HCT116 (cell line): ENCODE measurements around the gene C5orf58. TPM values are rescaled to one million over a fixed set of nuclear protein-coding genes. Genes with fewer than 3 reads are reported as not detected.

Source experiments
- ATAC-seq: fragments of 200-7000 bp; cut with Tn5 transposase; 2 replicates; pipeline ENCODE4 v1.9.1; 2020; ENCODE audit warnings: mild to moderate bottlenecking, moderate library complexity
- BruUV-seq: library from RNA; stranded (reverse); fragments of 400-500 nt; replicated peaks from 2 replicates; lab custom pipeline; 2021; lab: Mats Ljungman, UMichigan
- CTCF ChIA-PET: fragments of 300-600 bp; sonication (Branson Sonifier 250); formaldehyde crosslinking; loops from one replicate; lab custom pipeline; 2021; ENCODE audit warnings: antibody characterized with exemption; lab: Charles Lee
- POLR2A ChIA-PET: fragments of 300-600, 350-600 bp; sonication (Branson Sonifier 250); formaldehyde crosslinking; loops from one replicate; lab custom pipeline; 2021; ENCODE audit warnings: antibody characterized with exemption; lab: Charles Lee
- RAD21 ChIA-PET, 2 experiments: fragments of 300-600 bp; sonication (Branson Sonifier 250); formaldehyde crosslinking; loops; one replicate each; lab custom pipeline; 2023; ENCODE audit warnings: low total read pairs in 2 of 2; ENCODE audit not compliant: uncharacterized antibody in 2 of 2, unreplicated experiment in 2 of 2, low non-redundant PET in 1 of 2; lab: Charles Lee
- DNase-seq: peaks from one replicate; pipeline ENCODE4 v3.0.0-alpha.2; 2010; ENCODE audit warnings: low read depth, low spot score
- H2AFZ ChIP-seq: fragments of 200-600 bp; shearing (Covaris generic), sonication (generic); 2 replicates; pipeline ENCODE4 v1.6.1; 2017; ENCODE audit warnings: low read depth, mixed run types, mixed read lengths, antibody characterized with exemption, low read length; ENCODE audit not compliant: poor library complexity, severe bottlenecking
- H3K27ac ChIP-seq: 2 replicates; pipeline ENCODE4 v1.5.1; 2012; ENCODE audit warnings: low read depth, low read length
- H3K27me3 ChIP-seq: fragments of 200-600 bp; sonication (generic); 2 replicates; pipeline ENCODE4 v1.6.1; 2016; ENCODE audit warnings: mixed run types, low read length, mixed read lengths; ENCODE audit not compliant: insufficient read depth
- H3K36me3 ChIP-seq, 2 experiments: fragments of 200-500 bp in 1 of 2; fragments of 200-600 bp in 1 of 2; sonication (Bioruptor generic) in 1 of 2; sonication (generic) in 1 of 2; 2 replicates each; pipeline versions ENCODE4 v1.5.1 to v1.6.1; 2014 to 2016; ENCODE audit warnings: low read length in 2 of 2, inconsistent platforms in 1 of 2, mixed read lengths in 1 of 2, mixed run types in 1 of 2; ENCODE audit not compliant: insufficient read depth in 2 of 2, control insufficient read depth in 1 of 2
- H3K4me1 ChIP-seq, 2 experiments: fragments of 200-600 bp in 1 of 2; sonication (generic) in 1 of 2; 2 replicates each; pipeline versions ENCODE4 v1.5.1 to v1.6.1; 2012 to 2017; ENCODE audit warnings: low read length in 2 of 2, inconsistent platforms in 1 of 2, mild to moderate bottlenecking in 1 of 2, mixed read lengths in 1 of 2, mixed run types in 1 of 2, moderate library complexity in 1 of 2; ENCODE audit not compliant: insufficient read depth in 2 of 2, control insufficient read depth in 1 of 2
- H3K4me2 ChIP-seq: fragments of 200-600 bp; sonication (generic); 2 replicates; pipeline ENCODE4 v1.6.1; 2017; ENCODE audit warnings: mixed run types, low read length, mixed read lengths
- H3K4me3 ChIP-seq, 2 experiments: fragments of 200-600 bp in 1 of 2; sonication (generic) in 1 of 2; replicated peaks in 1 of 2; 2 replicates each; pipeline ENCODE4 v1.5.1; 2011 to 2016; ENCODE audit warnings: low read length in 2 of 2, control low read depth in 1 of 2, low read depth in 1 of 2, mild to moderate bottlenecking in 1 of 2, mixed read lengths in 1 of 2, mixed run types in 1 of 2
- H3K79me2 ChIP-seq: fragments of 200-600 bp; sonication (generic); 2 replicates; pipeline ENCODE4 v1.6.1; 2017; ENCODE audit warnings: mild to moderate bottlenecking, mixed run types, low read length, moderate library complexity, mixed read lengths; ENCODE audit not compliant: insufficient read depth
- H3K9ac ChIP-seq: fragments of 200-600 bp; sonication (generic); 2 replicates; pipeline ENCODE4 v1.6.1; 2016; ENCODE audit warnings: low read length, mixed read lengths
- H3K9me2 ChIP-seq: fragments of 200-600 bp; sonication (generic), shearing (Covaris generic); 2 replicates; pipeline ENCODE4 v1.6.1; 2017; ENCODE audit warnings: mixed run types, mild to moderate bottlenecking, moderate library complexity; ENCODE audit not compliant: insufficient read depth
- H3K9me3 ChIP-seq, 2 experiments: fragments of 200-500 bp in 1 of 2; fragments of 200-600 bp in 1 of 2; sonication (Bioruptor generic) in 1 of 2; sonication (generic) in 1 of 2; 2 replicates each; pipeline ENCODE4 v1.6.1; 2014 to 2017; ENCODE audit warnings: low read length in 2 of 2, mixed read lengths in 2 of 2, inconsistent platforms in 1 of 2, low read depth in 1 of 2, mild to moderate bottlenecking in 1 of 2, mixed run types in 1 of 2, moderate library complexity in 1 of 2; ENCODE audit not compliant: control insufficient read depth in 1 of 2, insufficient read depth in 1 of 2
- H4K20me1 ChIP-seq: fragments of 200-600 bp; sonication (generic), shearing (Covaris generic); 2 replicates; pipeline ENCODE4 v1.6.1; 2017; ENCODE audit warnings: mixed run types, mild to moderate bottlenecking, moderate library complexity; ENCODE audit not compliant: insufficient read depth
- CBX3 ChIP-seq: IDR thresholded peaks from 2 replicates; pipeline ENCODE4 v1.6.1; 2012; ENCODE audit warnings: low read depth
- EZH2 ChIP-seq: fragments of 200-600 bp; sonication (generic); IDR thresholded peaks from 2 replicates; pipeline ENCODE4 v1.6.1; 2017; ENCODE audit warnings: antibody characterized with exemption, mixed run types
- EZH2phosphoT487 ChIP-seq: fragments of 200-600 bp; IDR thresholded peaks from 2 replicates; pipeline ENCODE4 v1.6.1; 2018; ENCODE audit warnings: antibody characterized with exemption, borderline replicate concordance
- FOSL1 ChIP-seq: IDR thresholded peaks from 2 replicates; pipeline ENCODE4 v1.6.1; 2012; ENCODE audit warnings: low read depth
- JUND ChIP-seq: IDR thresholded peaks from 2 replicates; pipeline ENCODE4 v1.6.1; 2012
- POLR2A ChIP-seq: IDR thresholded peaks from 2 replicates; pipeline ENCODE4 v1.7.0; 2011; ENCODE audit warnings: borderline replicate concordance; ENCODE audit not compliant: insufficient read depth, insufficient read length; ENCODE audit errors: extremely low read depth
- POLR2AphosphoS5 ChIP-seq: IDR thresholded peaks from 2 replicates; pipeline ENCODE4 v1.6.1; 2011; ENCODE audit warnings: mild to moderate bottlenecking, low read depth, low read length, moderate library complexity
- RAD21 ChIP-seq: IDR thresholded peaks from 2 replicates; pipeline ENCODE4 v1.6.1; 2012; ENCODE audit warnings: low read depth, mild to moderate bottlenecking
- SP1 ChIP-seq: IDR thresholded peaks from 2 replicates; pipeline ENCODE4 v1.6.1; 2012; ENCODE audit warnings: low read depth
- TCF7L2 ChIP-seq: IDR thresholded peaks from 2 replicates; pipeline ENCODE4 v1.7.0; 2011; ENCODE audit warnings: borderline replicate concordance, inconsistent platforms; ENCODE audit not compliant: insufficient read depth, insufficient read length; ENCODE audit errors: extremely low read depth
- YY1 ChIP-seq: IDR thresholded peaks from 2 replicates; pipeline ENCODE4 v1.6.1; 2011; ENCODE audit warnings: low read length, low read depth, moderate library complexity, mild to moderate bottlenecking; ENCODE audit not compliant: insufficient replicate concordance; ENCODE audit errors: extremely low read depth
- ZFX ChIP-seq: fragments of 450-650 bp; IDR thresholded peaks from 2 replicates; pipeline ENCODE4 v1.6.1; 2017
- ZNF274 ChIP-seq: fragments of 200-500 bp; sonication (Bioruptor generic); IDR thresholded peaks from 2 replicates; pipeline ENCODE4 v1.6.1; 2014; ENCODE audit warnings: mild to moderate bottlenecking, low read depth, low read length, inconsistent platforms
- intact Hi-C: fragments of 100-400 bp; cut with micrococcal nuclease; formaldehyde crosslinking; loops from 2 replicates; pipeline ENCODE4 v1.10.0; 2022
- total RNA-seq: library from RNA; stranded (reverse); gene quantifications from one replicate; pipeline ENCODE4 v1.2.1, GENCODE V29; 2021; ENCODE audit not compliant: unreplicated experiment
- TF ChIP-seq, protein P1 (sequence below), 3 experiments: fragments of 200-600 bp in 1 of 3; sonication (generic) in 1 of 3; IDR thresholded peaks in 2 of 3; conservative IDR thresholded peaks in 1 of 3; 2 replicates each; pipeline ENCODE4 v1.5.1; 2012 to 2017; ENCODE audit warnings: low read depth in 2 of 3, low read length in 2 of 3, antibody characterized with exemption in 1 of 3, borderline replicate concordance in 1 of 3, control low read depth in 1 of 3, mild to moderate bottlenecking in 1 of 3, mixed read lengths in 1 of 3, mixed run types in 1 of 3, moderate library complexity in 1 of 3; ENCODE audit not compliant: insufficient read depth in 1 of 3
- TF ChIP-seq, protein P2 (sequence below): IDR thresholded peaks from 2 replicates; pipeline ENCODE4 v1.6.1; 2012
- TF ChIP-seq, protein P3 (sequence below): IDR thresholded peaks from 2 replicates; pipeline ENCODE4 v1.6.1; 2012; ENCODE audit warnings: low read depth

C5orf58 gene
- total RNA-seq, 1 experiment from 2014 or later, result not detected

DNA sequence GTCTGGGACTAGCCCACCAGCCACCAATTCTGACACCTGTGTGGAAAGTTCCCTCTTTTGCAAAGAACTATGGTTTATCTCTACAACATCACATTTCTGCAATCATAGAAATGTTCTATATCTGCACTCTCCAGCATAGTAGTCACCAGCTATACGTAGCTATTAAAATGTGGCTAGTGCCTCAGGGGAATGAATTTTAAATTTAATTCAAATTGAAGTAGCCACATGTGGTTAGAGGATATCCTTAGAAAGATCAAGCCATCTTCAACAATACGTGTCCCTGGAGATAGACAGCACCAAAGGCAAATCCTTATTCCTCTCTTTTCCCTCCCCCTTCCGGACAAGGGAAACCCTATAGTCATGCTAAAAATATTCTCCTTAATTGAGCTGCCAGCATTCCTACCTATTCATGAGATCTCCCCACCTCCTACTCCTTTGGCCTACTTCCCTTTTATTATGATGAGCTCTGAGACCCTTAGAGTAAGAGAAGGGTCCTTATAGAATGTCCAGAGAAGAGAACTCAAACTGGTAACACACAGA lies 53.7 kb downstream of the C5orf58 start:
- ChIA-PET CTCF (no interaction called here), POLR2A (no interaction called here), RAD21 (no interaction called here)
- DNase-seq (no peak), ATAC-seq (no peak)
- TF ChIP-seq EZH2 (no peak), ZFX (no peak), SP1 (no peak), TCF7L2 (no peak), POLR2AphosphoS5 (no peak), POLR2A (no peak), RAD21 (no peak), YY1 (no peak), ZNF274 (no peak), FOSL1 (no peak), CBX3 (no peak), JUND (no peak), EZH2phosphoT487 (no peak)
- TF ChIP-seq, protein P1, sequence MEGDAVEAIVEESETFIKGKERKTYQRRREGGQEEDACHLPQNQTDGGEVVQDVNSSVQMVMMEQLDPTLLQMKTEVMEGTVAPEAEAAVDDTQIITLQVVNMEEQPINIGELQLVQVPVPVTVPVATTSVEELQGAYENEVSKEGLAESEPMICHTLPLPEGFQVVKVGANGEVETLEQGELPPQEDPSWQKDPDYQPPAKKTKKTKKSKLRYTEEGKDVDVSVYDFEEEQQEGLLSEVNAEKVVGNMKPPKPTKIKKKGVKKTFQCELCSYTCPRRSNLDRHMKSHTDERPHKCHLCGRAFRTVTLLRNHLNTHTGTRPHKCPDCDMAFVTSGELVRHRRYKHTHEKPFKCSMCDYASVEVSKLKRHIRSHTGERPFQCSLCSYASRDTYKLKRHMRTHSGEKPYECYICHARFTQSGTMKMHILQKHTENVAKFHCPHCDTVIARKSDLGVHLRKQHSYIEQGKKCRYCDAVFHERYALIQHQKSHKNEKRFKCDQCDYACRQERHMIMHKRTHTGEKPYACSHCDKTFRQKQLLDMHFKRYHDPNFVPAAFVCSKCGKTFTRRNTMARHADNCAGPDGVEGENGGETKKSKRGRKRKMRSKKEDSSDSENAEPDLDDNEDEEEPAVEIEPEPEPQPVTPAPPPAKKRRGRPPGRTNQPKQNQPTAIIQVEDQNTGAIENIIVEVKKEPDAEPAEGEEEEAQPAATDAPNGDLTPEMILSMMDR (IDR thresholded peaks at IDR 0.05 in 2 of 3, conservative IDR thresholded peaks at IDR 0.05 in 1 of 3; ENCODE audit: borderline replicate concordance in 1 of 3, insufficient read depth in 1 of 3, low read depth in 2 of 3, low read length in 2 of 3), result no peak
- TF ChIP-seq, protein P2, sequence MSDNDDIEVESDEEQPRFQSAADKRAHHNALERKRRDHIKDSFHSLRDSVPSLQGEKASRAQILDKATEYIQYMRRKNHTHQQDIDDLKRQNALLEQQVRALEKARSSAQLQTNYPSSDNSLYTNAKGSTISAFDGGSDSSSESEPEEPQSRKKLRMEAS, result no peak
- TF ChIP-seq, protein P3, sequence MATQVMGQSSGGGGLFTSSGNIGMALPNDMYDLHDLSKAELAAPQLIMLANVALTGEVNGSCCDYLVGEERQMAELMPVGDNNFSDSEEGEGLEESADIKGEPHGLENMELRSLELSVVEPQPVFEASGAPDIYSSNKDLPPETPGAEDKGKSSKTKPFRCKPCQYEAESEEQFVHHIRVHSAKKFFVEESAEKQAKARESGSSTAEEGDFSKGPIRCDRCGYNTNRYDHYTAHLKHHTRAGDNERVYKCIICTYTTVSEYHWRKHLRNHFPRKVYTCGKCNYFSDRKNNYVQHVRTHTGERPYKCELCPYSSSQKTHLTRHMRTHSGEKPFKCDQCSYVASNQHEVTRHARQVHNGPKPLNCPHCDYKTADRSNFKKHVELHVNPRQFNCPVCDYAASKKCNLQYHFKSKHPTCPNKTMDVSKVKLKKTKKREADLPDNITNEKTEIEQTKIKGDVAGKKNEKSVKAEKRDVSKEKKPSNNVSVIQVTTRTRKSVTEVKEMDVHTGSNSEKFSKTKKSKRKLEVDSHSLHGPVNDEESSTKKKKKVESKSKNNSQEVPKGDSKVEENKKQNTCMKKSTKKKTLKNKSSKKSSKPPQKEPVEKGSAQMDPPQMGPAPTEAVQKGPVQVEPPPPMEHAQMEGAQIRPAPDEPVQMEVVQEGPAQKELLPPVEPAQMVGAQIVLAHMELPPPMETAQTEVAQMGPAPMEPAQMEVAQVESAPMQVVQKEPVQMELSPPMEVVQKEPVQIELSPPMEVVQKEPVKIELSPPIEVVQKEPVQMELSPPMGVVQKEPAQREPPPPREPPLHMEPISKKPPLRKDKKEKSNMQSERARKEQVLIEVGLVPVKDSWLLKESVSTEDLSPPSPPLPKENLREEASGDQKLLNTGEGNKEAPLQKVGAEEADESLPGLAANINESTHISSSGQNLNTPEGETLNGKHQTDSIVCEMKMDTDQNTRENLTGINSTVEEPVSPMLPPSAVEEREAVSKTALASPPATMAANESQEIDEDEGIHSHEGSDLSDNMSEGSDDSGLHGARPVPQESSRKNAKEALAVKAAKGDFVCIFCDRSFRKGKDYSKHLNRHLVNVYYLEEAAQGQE, result no peak
- Histone ChIP-seq H2AFZ (no peak overlapping the region), H3K79me2 (no peaks in the 10 kb centered on the region), H3K4me1 (no peaks in the 10 kb centered on the region), H3K36me3 (no peaks in the 10 kb centered on the region), H3K27me3 (peaks cover 59% of the 10 kb centered on the region), H3K4me3 (no peak overlapping the region), H3K9ac (no peak overlapping the region), H4K20me1 (no peaks in the 10 kb centered on the region), H3K4me2 (no peak overlapping the region), H3K9me3 (peaks cover 0 to 15% of the 10 kb centered on the region in 2 experiments; a peak in 1 of 4 replicates), H3K27ac (no peak overlapping the region), H3K9me2 (no peaks in the 10 kb centered on the region)
- BruUV-seq, result no TSS peak
- intact Hi-C loops, result no loop called here
